OCI-LY7 (cell line): ENCODE data around the gene DCP1B. TPM values are rescaled to one million over a fixed set of nuclear protein-coding genes. Genes with fewer than 3 reads are reported as not detected.

Experiments
- BruUV-seq: library from RNA; stranded (reverse); fragments of 400-500 nt; replicated peaks from 2 replicates; lab custom pipeline; 2021; lab: Mats Ljungman, UMichigan
- CTCF ChIA-PET: fragments of 300-600 bp; sonication (Branson Sonifier 250); formaldehyde crosslinking; loops from one replicate; lab custom pipeline; 2022; ENCODE audit warnings: antibody characterized with exemption; ENCODE audit not compliant: unreplicated experiment; lab: Charles Lee
- POLR2A ChIA-PET: fragments of 300-600 bp; sonication (Branson Sonifier 250); formaldehyde crosslinking; loops from one replicate; lab custom pipeline; 2022; ENCODE audit warnings: antibody characterized with exemption; lab: Charles Lee
- DNase-seq: peaks from one replicate; pipeline ENCODE4 v3.0.0-alpha.2; 2015; ENCODE audit warnings: low spot score
- H2AFZ ChIP-seq: fragments of 200-600 bp; sonication (generic), shearing (Covaris generic); 2 replicates; pipeline ENCODE4 v1.6.1; 2014; ENCODE audit warnings: mild to moderate bottlenecking, antibody characterized with exemption, low read length, moderate library complexity
- H3K27ac ChIP-seq: fragments of 200-600 bp; sonication (generic); 2 replicates; pipeline ENCODE4 v1.5.1; 2014; ENCODE audit warnings: mixed run types, low read depth, mild to moderate bottlenecking, moderate library complexity, low read length, inconsistent platforms; ENCODE audit not compliant: poor library complexity, severe bottlenecking
- H3K36me3 ChIP-seq: fragments of 200-600 bp; sonication (generic); 2 replicates; pipeline ENCODE4 v1.6.1; 2014; ENCODE audit warnings: mild to moderate bottlenecking, antibody characterized with exemption, low read length, moderate library complexity, mixed read lengths; ENCODE audit not compliant: insufficient read depth
- H3K4me1 ChIP-seq: fragments of 200-600 bp; sonication (generic); 2 replicates; pipeline ENCODE4 v1.5.1; 2014; ENCODE audit warnings: mild to moderate bottlenecking, low read length; ENCODE audit not compliant: insufficient read depth, poor library complexity, severe bottlenecking
- H3K4me2 ChIP-seq: fragments of 200-600 bp; sonication (generic); 2 replicates; pipeline ENCODE4 v1.6.1; 2014; ENCODE audit warnings: mild to moderate bottlenecking, low read length
- H3K4me3 ChIP-seq: fragments of 200-600 bp; sonication (generic); 2 replicates; pipeline ENCODE4 v1.5.1; 2014; ENCODE audit warnings: mild to moderate bottlenecking, low read depth, low read length; ENCODE audit not compliant: poor library complexity, severe bottlenecking
- H3K79me2 ChIP-seq: fragments of 200-600 bp; sonication (generic); 2 replicates; pipeline ENCODE4 v1.6.1; 2016; ENCODE audit warnings: low read depth, mild to moderate bottlenecking, low read length, moderate library complexity, mixed read lengths; ENCODE audit not compliant: insufficient read depth
- H3K9me2 ChIP-seq: fragments of 200-600 bp; sonication (generic); 2 replicates; pipeline ENCODE4 v1.6.1; 2016; ENCODE audit warnings: mild to moderate bottlenecking, low read length, mixed read lengths; ENCODE audit not compliant: insufficient read depth
- H3K9me3 ChIP-seq: fragments of 200-600 bp; sonication (generic); 2 replicates; pipeline ENCODE4 v1.6.1; 2014; ENCODE audit warnings: mild to moderate bottlenecking, mixed run types, low read length, mixed read lengths
- H4K20me1 ChIP-seq: fragments of 200-600 bp; sonication (generic); 2 replicates; pipeline ENCODE4 v1.6.1; 2014; ENCODE audit warnings: mild to moderate bottlenecking, antibody characterized with exemption, low read length, moderate library complexity, mixed read lengths; ENCODE audit not compliant: insufficient read depth
- CTCF ChIP-seq: fragments of 200-600 bp; sonication (generic); conservative IDR thresholded peaks from 2 replicates; pipeline ENCODE4 v1.5.1; 2014; ENCODE audit warnings: mild to moderate bottlenecking, antibody characterized with exemption, low read length, moderate library complexity, mixed read lengths
- EZH2phosphoT487 ChIP-seq: fragments of 200-600 bp; sonication (generic); IDR thresholded peaks from 2 replicates; pipeline ENCODE4 v1.6.1; 2018; ENCODE audit warnings: low read depth, borderline replicate concordance, mild to moderate bottlenecking, mixed run types, antibody characterized with exemption, low read length, moderate library complexity, mixed read lengths
- intact Hi-C: fragments of 100-400 bp; cut with micrococcal nuclease; formaldehyde crosslinking; loops from one replicate; pipeline ENCODE4 v1.10.0; 2022; ENCODE audit not compliant: unreplicated experiment
- total RNA-seq, 2 experiments: library from RNA; depleted of rRNA in 1 of 2; stranded (reverse); fragments of >200 nt in 1 of 2; shearing (Covaris generic) in 1 of 2; gene quantifications; 2 replicates each; pipeline ENCODE4 v1.2.3, GENCODE V29; 2014 to 2022

DCP1B gene
- total RNA-seq, 2 experiments from 2014 or later: 14.2 to 15.5 TPM

- H4K20me1 ChIP-seq: no peaks in the 10 kb centered on the region
- H3K4me3 ChIP-seq: no peak overlapping the region
- CTCF ChIA-PET: no interaction called here
- H3K9me3 ChIP-seq: no peaks in the 10 kb centered on the region
- no peaks in the 10 kb centered on the region for H3K36me3 ChIP-seq
- TF ChIP-seq CTCF (peak; percentile 39), EZH2phosphoT487 (no peak)
- POLR2A ChIA-PET: no interaction called here
- H3K27ac ChIP-seq: no peak overlapping the region
- H3K79me2 ChIP-seq: no peaks in the 10 kb centered on the region
- peaks cover 11% of the 10 kb centered on the region for H3K4me1 ChIP-seq
- BruUV-seq: no TSS peak
- intact Hi-C loops: no loop called here
- no peaks in the 10 kb centered on the region for H3K9me2 ChIP-seq
- no peak overlapping the region for H2AFZ ChIP-seq
- no peak overlapping the region for H3K4me2 ChIP-seq
- DNase-seq: peak; percentile 27
Measured at GRCh38 chr12:1922075-1922709, 82.1 kb downstream of the DCP1B start.

- CTCF ChIA-PET: no interaction called here
- POLR2A ChIA-PET: interaction anchor here (0.7 kb wide), 1 partner anchor 121 kb away, joined by 3 read pairs; no protein-coding TSS in a partner anchor
- Histone ChIP-seq H3K4me1 (peaks cover 11% of the 10 kb centered on the region), H3K36me3 (no peaks in the 10 kb centered on the region), H3K9me3 (no peaks in the 10 kb centered on the region), H3K4me2 (no peak overlapping the region), H3K27ac (no peak overlapping the region), H3K4me3 (no peak overlapping the region), H3K9me2 (no peaks in the 10 kb centered on the region), H4K20me1 (no peaks in the 10 kb centered on the region), H2AFZ (no peak overlapping the region), H3K79me2 (no peaks in the 10 kb centered on the region)
- no peak for DNase-seq
- TF ChIP-seq CTCF (no peak), EZH2phosphoT487 (no peak)
- intact Hi-C loops: no loop called here
- BruUV-seq: no TSS peak
Measured at GRCh38 chr12:1920971-1921370, 83.3 kb downstream of the DCP1B start.

- no peak for DNase-seq
- no peak overlapping the region for H3K27ac ChIP-seq
- H3K4me2 ChIP-seq: no peak overlapping the region
- H3K9me3 ChIP-seq: no peaks in the 10 kb centered on the region
- no peaks in the 10 kb centered on the region for H3K79me2 ChIP-seq
- intact Hi-C loops: no loop called here
- no peak for TF ChIP-seq EZH2phosphoT487
- no peak for TF ChIP-seq CTCF
- no peaks in the 10 kb centered on the region for H3K36me3 ChIP-seq
- BruUV-seq: no TSS peak
- no peak overlapping the region for H3K4me3 ChIP-seq
- ChIA-PET POLR2A (no interaction called here), CTCF (no interaction called here)
- H3K9me2 ChIP-seq: no peaks in the 10 kb centered on the region
- no peaks in the 10 kb centered on the region for H4K20me1 ChIP-seq
- peaks cover 17% of the 10 kb centered on the region for H3K4me1 ChIP-seq
- no peak overlapping the region for H2AFZ ChIP-seq
Measured at GRCh38 chr12:1920436-1920835, 83.8 kb downstream of the DCP1B start.
